NCI-H82 treated with DMSO at 0.1 percent for 48 hours (cell line): ENCODE results near the gene CPNE1.
A peak's percentile ranks its signal among the peaks of the same experiment; 100 is the strongest.

Experiments
- DNase-seq: peaks from one replicate; lab custom pipeline; 2025; ENCODE audit not compliant: unreplicated experiment; lab: John Stamatoyannopoulos, UW

The CPNE1 gene

DNA sequence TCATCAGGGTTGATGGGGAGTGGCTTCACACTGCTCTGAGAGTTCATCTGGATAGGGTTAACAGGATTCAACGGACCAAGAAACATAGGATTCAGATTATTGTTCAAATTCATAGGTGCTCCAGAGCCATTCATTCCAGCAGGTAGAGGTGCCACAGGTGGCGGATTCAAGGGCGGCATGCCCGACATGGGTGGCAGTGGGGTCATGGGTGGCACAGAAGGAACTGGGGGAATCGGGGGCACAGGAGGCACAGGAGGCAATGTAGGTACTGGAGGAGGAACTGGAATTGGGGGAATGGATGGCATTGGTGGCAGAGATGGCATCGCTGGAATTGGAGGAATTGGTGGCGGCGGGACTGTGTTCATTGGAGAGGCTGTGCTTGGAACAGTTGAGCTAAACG, 10.3 kb downstream of the CPNE1 start:
- no peak for DNase-seq

DNA sequence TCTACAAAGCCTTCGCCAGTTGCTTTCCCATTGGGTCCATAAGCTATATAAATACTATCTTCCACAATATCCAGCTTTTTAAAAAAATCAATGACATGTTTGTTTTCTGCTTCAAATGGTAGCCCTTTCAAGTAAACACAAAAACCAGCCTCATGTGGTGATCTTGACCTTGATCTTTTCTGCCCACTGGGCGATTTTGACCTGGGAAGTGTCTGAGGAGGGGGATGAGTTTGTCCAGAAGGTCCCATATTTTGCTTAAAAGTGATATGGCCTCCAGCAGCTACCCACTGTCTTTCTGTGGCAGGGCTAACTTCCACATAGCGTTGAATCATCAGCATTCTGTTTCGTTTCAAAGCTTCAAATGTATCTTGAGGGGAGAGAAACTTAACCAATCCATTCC, 10.8 kb downstream of the CPNE1 start:
- DNase-seq, result no peak

DNA sequence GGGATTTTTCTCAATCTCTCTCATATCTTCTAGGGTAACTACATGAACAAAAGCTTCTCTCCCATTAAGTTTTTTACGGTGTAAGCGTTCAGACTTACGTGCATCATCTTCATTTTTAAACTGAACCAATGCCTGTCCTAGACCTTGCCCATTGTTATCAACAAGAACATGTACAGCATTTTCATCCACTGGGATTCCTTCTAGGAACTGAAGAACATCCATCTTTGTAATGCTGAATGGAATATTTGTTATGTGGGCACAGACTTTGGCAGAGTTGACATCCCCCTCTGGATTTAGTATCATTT, 11.3 kb downstream of the CPNE1 start:
- no peak for DNase-seq

DNA sequence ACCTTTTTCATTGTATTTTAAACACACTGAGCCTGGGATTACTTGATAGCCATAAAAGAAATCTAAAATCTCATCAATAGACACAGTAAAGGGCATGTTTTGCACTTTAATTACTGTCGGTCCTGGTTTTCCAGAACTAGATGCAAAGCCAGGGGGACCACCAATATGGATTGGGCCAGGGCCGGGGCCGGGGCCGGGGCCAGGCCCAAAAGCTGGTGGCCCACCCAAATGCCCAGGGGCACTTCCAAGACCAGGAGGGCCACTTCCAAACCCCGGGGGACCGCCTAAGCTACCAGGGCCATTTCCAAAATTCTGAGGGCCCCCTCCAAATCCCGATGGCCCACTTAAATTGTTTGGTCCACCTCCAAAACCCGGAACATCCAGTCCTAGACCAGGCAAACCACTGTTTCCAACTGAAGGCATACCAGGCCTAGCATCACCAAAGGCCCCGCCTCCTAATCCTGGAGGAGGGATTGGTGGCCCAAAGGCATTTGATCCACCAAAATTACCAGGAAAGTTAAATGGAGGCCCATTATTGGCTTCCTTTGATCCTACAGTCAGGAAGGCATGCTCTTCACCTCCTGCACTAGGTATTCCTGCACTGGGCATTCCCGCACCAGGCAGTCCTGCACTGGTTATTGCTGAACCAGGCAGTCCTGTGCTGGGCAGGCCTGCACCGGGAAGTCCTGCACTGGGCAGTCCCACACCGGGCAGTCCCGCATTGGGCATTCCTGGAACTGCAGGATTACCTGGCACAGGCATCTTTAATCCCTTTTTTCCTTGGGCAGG, 11.9 kb downstream of the CPNE1 start:
- DNase-seq, result no peak

DNA sequence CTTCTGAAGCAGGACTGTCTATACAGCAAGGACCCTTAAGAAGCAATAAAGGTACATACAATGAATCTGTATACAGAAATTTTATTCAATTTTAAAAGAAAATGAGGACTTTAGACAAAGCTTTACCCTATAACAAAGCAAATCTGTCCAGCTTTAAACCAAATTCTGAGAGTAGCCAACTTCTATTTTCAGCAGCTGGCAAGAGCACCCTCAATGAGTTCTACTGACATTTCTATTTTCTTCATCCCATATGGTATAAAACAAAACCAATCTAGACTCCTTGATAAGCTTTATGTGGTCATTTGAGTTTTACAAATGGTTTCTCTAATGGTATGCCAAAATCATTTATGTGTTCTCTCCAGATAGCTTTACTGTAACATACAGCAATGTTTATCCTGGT, 12.7 kb downstream of the CPNE1 start:
- DNase-seq, result no peak

DNA sequence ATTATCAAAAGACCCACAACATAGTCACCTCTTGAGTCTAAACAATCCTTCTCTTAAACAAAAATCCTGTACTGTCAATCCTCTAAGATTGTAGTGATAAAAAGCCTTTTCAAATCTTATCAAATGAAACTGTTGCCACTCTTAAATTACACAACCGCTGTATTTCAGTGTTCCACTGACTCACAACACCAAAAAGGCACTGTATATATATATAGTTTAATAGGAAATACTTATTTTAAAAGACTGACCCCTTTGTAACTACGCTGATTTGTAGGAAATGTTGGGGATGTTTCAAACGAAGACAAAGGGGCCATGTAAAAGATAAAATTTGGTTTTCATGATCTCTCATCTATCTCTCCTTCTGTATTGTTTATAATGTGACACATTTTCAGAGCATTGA, 14.1 kb downstream of the CPNE1 start:
- no peak for DNase-seq

DNA sequence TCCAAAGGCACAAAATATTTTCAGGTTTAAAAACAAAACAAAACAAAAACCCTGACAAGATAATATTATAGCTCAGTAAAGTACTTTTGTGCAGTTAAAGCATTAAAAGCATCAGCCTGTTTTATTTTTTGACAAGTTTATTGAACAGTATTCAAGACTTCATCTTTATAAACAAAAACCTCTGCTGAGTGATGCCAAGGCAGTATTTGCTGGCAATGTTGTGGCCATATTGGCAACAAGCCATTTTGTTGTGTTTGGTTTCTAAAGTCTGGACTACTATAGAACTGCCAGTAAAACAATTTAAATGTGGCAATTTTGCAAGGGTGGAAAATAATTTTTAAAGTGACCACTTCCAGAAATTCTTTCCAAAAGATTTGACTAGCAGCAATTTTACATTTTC, 15.9 kb downstream of the CPNE1 start:
- DNase-seq, result no peak

DNA sequence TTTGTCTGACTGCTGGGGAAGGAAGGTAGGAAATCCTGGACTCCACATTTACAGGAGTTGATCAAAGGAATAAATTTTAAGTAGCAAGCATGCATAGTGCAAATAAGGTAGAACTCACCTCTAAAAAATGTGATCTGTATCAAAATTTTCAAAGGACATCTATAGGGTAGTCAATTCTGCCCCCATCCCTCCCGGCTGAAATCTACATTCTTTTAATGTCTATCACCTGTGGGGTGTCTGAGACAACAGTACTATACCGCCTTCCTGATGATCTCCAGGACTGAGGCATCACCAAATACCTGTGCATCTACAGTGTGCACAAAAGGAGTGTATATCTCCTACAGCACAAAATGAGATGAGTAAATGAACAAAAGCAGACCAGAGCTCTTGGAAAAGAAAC, 19.9 kb downstream of the CPNE1 start:
- no peak for DNase-seq

DNA sequence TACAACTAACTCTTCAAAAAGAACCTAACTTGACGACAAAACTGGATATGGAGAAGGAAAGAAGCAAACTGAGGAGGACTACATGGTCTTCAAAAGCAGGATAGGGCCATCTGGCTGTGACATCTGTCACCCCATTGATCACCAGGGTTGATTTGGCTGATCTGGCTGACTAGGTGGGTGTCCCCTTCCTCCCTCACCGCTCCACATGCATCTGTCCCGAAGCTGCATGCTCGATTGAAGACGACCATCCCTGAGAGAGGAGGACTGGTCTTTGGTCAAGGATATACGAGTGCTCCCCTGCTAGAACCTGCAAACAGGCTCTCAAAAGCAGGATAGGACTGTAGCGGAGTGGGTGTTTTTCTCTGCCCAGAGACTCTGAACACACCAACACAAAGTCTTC, 21.7 kb downstream of the CPNE1 start:
- peak; percentile 16 for DNase-seq

DNA sequence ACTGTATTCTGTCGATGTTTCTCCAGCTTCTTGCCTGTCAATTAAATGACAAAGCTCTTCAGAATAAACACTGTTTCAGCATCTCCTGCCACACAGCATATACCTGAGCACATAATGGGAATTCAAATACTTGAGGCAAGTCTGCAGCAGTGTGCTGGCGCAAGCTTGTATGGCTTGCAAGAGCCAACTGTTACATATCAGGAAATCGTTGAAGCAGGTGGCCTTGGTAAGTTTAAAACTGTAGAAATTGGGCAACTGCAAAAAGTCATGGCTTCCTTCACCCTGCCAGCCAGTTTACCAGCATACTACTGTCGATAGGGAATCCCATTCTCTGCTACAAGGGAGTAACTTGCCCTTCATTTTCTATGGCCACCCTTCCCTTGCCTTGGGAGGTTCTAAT, 23.0 kb downstream of the CPNE1 start:
- DNase-seq, result no peak

DNA sequence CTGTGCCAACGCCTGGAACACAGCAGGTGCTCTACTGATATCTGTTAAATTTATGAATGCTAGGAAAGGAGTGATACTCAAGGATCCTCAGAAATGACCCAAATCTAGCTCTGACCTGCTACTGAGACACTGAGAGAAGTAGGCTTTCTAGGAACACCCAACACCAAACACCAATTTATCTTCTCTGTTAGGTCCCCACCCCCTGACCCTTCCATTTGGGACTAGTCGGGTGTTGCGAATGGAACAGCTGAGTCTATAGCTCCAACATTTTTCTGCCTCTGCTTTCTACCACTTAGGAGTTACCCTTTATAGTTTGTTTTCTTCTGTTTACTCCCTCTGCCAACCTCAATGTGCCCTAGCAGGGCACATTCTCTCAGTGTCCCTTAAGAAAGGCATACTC, 24.0 kb downstream of the CPNE1 start:
- no peak for DNase-seq

DNA sequence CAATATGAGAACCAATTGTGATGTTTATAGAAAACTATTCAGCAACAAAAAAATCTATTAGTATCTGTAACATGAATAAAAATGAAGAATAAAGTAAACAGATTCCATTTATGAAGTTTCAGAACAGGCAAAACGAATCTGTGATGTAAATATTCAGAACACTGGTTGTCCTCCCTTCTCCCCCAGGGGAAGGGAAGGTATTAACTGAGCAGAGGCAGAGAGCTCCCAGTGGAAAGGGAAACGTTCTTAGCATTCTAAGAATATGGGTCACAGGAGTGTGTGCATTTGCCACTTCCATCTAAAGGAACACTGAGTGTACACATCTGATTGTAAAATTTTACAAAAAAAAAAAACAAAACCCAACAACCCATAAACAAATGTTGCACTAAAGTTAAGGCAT, 25.9 kb downstream of the CPNE1 start:
- DNase-seq, result no peak

DNA sequence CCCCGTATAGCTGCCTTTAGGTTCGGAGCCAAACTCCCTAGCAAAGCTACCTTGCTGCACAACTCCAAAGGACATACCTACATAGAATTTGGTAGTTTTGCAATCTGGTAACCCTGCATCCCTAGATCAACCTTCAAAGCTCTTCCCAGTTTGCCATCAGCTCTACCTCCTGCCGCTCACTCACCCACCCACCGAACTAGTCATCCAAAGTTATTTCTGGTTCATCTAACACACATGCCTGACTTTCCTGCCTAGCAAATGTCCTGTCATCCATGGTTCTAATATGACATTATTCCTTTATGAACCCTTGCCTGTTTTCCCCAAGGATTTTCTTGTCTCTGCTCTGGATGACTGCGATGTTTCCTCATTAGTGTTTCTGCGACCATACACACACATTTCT, 27.4 kb downstream of the CPNE1 start:
- DNase-seq, result no peak

DNA sequence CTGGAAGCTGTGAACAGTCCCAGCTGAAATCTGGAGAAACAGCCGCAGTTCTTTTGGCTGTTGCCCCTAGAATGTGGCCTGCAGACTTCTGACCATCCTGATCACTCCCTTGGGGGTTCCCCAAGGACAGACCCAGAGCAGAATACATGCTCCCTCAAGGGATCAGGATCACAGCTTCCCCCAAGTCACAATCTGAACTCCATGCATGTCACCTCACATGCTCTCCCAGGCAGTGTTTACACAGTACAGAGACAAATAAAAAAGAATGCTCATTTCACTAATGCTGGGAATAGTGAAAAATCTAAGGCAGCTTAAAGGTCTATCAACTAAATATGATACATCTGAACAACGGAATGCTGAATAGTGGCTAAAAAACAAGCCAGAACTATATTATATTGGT, 28.6 kb downstream of the CPNE1 start:
- no peak for DNase-seq

DNA sequence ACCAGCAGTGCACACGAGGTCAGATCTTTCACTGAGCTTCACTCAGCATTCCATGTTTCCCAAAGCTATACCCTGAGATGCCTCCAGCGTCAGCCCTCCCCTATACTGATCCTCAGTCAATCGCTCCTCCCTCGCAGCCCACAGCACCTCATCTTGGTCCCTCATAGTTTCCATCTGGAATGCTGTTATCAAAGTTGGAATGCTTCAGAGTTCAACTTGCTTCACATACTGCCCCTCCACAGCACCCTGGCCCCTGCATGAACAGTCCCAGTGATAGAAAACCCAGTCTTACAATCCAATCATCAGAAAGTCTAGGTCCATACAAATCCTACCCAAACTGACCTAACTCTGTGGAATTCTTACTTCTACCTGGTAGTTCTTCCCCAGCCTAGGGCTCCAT, 29.0 kb downstream of the CPNE1 start:
- DNase-seq, result no peak

DNA sequence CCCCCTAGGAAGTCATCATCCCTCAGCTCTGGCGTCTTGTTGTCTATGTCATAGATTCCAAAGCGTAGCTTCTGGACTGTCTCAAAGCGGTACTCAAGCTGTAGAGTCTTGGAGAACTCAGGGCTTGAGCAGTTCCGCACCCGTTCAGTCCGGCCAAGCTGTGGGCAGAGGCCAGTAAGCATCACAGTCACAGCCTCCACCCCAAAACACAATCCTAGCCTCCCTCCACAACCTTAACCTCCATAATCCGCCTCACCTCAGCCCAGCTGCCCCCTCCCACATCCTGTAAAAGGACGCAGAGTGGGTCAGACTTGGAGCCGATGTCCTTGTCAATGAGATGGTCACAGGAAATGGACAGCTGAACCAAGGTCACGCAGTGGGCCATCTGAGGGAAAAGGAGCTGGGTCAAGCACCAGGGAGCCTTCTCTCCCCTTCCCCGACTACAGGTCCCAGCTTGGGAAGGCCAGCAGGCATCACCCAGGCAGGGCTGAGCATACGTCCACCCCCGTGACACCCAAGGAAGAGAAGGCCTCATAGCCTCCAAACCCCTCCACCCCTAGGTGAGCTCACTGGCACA, 32.1 kb downstream of the CPNE1 start:
- no peak for DNase-seq

DNA sequence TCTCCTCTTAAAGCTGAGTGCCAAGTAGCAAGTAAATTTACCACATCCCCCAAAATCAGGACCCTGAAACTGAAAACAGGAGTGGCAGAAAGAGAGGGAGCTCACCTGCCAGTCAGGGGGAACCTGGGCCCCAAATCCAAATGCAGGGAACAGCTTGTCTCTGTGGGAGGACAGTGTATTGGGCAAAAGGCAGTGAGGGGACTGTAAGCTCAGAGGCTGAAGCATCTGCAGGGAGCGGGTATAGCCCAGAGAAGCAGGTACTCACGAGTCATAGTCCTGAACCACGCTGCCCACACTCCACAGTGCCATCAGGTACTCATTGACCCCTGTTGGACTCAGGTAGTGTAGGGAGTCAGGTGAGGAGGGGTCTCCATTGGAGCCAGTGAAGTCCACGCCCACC, 34.1 kb downstream of the CPNE1 start:
- no peak for DNase-seq

DNA sequence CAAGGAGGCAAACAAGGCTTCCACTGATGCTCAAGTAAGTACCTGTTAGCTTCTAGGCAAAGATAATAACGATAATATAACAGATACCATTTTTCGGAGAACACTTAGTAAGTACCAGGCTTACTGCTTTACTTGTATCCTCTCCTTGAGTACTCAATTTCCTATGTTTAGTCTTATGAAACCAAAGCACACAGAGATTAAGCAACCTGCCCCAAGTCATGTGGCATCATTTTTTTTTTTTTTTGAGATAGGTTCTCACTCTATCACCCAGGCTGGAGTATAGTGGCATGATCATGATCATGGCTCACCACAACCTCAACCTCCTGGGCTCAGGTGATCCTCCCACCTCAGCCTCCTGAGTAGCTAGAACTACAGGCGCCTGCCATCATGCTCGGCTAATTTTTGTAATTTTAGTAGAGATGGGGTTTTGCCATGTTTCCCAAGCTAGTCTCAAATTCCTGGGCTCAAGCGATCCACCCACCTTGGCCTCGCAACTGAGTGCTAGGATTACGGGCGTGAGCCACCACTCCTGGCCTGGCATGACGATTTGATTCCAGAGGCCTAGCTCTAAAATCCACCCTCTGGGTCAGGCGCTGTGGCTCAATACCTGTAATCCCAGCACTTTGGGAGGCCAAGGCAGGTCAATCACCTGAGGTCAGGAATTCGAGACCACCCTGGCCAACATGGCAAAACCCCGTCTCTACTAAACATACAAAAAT, 35.1 kb downstream of the CPNE1 start:
- DNase-seq, result no peak

DNA sequence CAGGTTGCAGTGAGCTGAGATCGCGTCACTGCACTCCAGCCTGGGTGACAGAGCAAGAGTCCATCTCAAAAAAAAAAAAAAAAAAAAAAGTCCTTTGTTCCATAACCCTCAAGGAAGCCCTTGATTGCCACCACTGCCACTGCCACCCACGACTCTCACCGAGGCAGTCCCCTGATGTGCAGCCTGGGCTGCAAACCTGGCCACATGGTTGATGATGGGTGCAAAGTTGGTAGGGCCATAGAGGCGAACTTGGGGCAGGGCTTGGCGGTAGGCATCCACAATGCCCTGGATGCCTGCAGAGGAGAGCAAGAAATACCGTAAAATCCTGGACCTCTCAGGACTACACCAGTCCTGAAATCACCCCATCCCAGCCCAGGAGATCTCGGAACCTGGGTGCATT, 37.6 kb downstream of the CPNE1 start:
- DNase-seq, result no peak

DNA sequence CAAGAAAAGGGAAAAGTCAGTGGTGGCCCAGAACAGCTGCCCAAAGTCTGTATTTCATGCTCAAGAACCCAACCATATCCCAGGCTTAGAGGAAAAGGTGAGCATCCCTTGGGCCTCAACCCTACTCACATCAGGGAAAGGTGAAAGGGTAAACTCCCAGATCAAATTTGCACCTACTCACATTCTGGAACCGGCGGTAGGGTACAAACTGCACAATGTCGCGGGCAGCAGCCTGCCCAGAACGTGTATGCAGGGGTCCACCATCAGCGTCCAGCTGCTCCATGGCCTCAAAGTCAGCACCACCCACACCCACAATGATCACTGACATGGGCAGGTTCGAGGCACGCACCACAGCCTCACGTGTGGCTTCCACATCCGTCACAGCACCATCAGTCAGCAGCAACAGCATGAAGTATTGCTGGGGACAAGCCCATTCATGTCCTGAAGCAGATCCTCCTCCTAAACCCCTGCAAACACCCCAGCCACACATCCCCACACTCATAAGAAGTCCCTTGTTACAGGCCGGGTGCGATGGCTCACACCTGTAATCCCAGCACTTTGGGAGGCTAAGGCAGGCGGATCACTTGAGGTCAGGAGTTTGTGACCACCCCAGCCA, 38.2 kb downstream of the CPNE1 start:
- no peak for DNase-seq

DNA sequence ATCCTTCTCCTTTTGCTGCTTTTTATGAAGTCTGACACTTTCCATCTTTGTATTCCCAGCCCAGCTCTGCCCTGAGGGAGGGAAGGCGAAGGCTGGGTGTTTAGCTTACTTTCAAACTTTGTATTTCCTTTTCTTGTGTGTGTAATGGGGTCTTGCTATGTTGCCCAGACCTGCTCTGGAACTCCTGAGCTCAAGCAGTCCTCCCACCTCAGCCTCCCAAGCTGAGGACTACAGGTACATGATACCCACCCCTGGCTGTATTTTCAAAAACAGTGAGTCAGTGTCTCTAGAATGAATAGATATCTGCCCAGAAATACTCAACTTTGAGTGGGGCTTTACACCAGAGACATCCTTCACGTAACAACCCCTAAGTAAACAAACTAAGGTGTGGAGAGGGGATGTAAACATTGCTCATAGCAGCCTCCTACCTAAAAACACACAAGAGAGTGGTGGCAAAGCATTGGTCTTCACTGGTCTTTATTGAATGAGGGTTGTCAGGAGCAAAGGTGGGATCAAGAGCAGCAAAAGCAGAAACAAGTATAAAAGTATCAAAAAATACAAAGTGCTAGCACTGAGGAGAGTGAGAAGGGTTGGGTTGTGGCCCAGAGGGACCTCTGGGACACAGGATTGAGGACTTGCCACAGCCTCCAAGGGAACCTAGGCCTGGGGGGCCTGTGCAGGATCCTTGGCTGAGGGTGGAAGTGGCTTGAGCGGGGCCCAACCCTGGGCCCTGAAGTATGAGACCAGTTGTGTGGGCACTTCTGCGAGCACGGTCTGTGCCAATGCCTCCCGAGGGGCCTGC, 38.9 kb downstream of the CPNE1 start:
- DNase-seq, result no peak
